Hepatocyte (in vitro differentiated cells): ENCODE measurements around the gene INPP4B.

ENCODE experiments used
- CTCF ChIP-seq: fragments of 200-600 bp; sonication (generic); IDR thresholded peaks from 2 replicates; pipeline ENCODE4 v1.5.1; 2016; ENCODE audit warnings: antibody characterized with exemption, mild to moderate bottlenecking; ENCODE audit not compliant: poor library complexity
- EZH2 ChIP-seq: fragments of 200-600 bp; sonication (generic); IDR thresholded peaks from 2 replicates; pipeline ENCODE4 v1.6.1; 2016; ENCODE audit warnings: antibody characterized with exemption, mild to moderate bottlenecking, borderline replicate concordance
- EZH2phosphoT487 ChIP-seq: fragments of 200-600 bp; sonication (generic); IDR thresholded peaks from one replicate; pipeline ENCODE4 v1.6.1; 2018; ENCODE audit warnings: antibody characterized with exemption, mild to moderate bottlenecking, low read depth, moderate library complexity; ENCODE audit not compliant: unreplicated experiment, severe bottlenecking

GRCh38 chr4:142316913-142317312, 529.2 kb downstream of the INPP4B start:
- TF ChIP-seq CTCF (no peak), EZH2 (no peak), EZH2phosphoT487 (no peak)
